Smooth muscle cell (in vitro differentiated cells): ENCODE measurements around the gene CKAP2. TPM values are rescaled to one million over a fixed set of nuclear protein-coding genes. Genes with fewer than 3 reads are reported as not detected.

Source experiments
- DNase-seq: peaks from one replicate; lab custom pipeline; 2025; ENCODE audit not compliant: unreplicated experiment; lab: John Stamatoyannopoulos, UW
- H2AFZ ChIP-seq: fragments of 200-600 bp; sonication (generic); 2 replicates; pipeline ENCODE4 v1.6.0; 2016; ENCODE audit warnings: antibody characterized with exemption, low read depth, mild to moderate bottlenecking
- H3F3A ChIP-seq: fragments of 200-600 bp; sonication (generic); 2 replicates; pipeline ENCODE4 v1.6.0; 2017; ENCODE audit warnings: antibody characterized with exemption, low read depth
- H3K27ac ChIP-seq: fragments of 200-600 bp; sonication (generic); 2 replicates; pipeline ENCODE4 v1.5.1; 2016; ENCODE audit warnings: low read depth, mild to moderate bottlenecking
- H3K27me3 ChIP-seq: fragments of 200-600 bp; sonication (generic); 2 replicates; pipeline ENCODE4 v1.6.1; 2016; ENCODE audit warnings: low read depth, mild to moderate bottlenecking
- H3K36me3 ChIP-seq: fragments of 200-600 bp; sonication (generic); 2 replicates; pipeline ENCODE4 v1.5.1; 2016; ENCODE audit warnings: low read depth
- H3K4me1 ChIP-seq: fragments of 200-600 bp; sonication (generic); 2 replicates; pipeline ENCODE4 v1.5.1; 2016; ENCODE audit warnings: low read depth
- H3K4me2 ChIP-seq: fragments of 200-600 bp; sonication (generic); 2 replicates; pipeline ENCODE4 v1.6.0; 2016; ENCODE audit warnings: mild to moderate bottlenecking
- H3K4me3 ChIP-seq: fragments of 200-600 bp; sonication (generic); 2 replicates; pipeline ENCODE4 v1.5.1; 2016; ENCODE audit warnings: mild to moderate bottlenecking
- H3K79me2 ChIP-seq: fragments of 200-600 bp; sonication (generic); 2 replicates; pipeline ENCODE4 v1.6.0; 2016; ENCODE audit warnings: low read depth, mild to moderate bottlenecking
- H3K9ac ChIP-seq: fragments of 200-600 bp; sonication (generic); 2 replicates; pipeline ENCODE4 v1.6.0; 2016; ENCODE audit warnings: low read depth
- H3K9me3 ChIP-seq: fragments of 200-600 bp; sonication (generic); replicated peaks from 2 replicates; pipeline ENCODE4 v1.5.1; 2016; ENCODE audit warnings: low read depth
- H4K20me1 ChIP-seq: fragments of 200-600 bp; sonication (generic); 2 replicates; pipeline ENCODE4 v1.6.0; 2016; ENCODE audit warnings: low read depth
- WGBS: methylation state at CpG from one replicate; pipeline ENCODE4 v1.1.7; 2016; ENCODE audit warnings: low lambda C conversion rate; 5-methylcytosine and 5-hydroxymethylcytosine counted together
- polyA plus RNA-seq: library from polyadenylated mRNA; unstranded; fragments of >200 nt; fragmentation: Nextera tagmentation; extraction: Ambion mirVana; gene quantifications from 2 replicates; pipeline ENCODE4 v1.2.1, GENCODE V29; 2016
- total RNA-seq: library from RNA; depleted of rRNA; stranded (reverse); fragments of >200 nt; gene quantifications from 2 replicates; pipeline ENCODE4 v1.2.3, GENCODE V29; 2014
- TF ChIP-seq, protein P1 (sequence below): fragments of 200-600 bp; sonication (generic); IDR thresholded peaks from 2 replicates; pipeline ENCODE4 v1.5.1; 2017; ENCODE audit warnings: borderline replicate concordance, mild to moderate bottlenecking, antibody characterized with exemption; ENCODE audit not compliant: insufficient read depth, poor library complexity, severe bottlenecking

The CKAP2 gene
- total and polyA plus RNA-seq, 2 experiments from 2014 or later = 11.8 to 19.6 TPM

DNA sequence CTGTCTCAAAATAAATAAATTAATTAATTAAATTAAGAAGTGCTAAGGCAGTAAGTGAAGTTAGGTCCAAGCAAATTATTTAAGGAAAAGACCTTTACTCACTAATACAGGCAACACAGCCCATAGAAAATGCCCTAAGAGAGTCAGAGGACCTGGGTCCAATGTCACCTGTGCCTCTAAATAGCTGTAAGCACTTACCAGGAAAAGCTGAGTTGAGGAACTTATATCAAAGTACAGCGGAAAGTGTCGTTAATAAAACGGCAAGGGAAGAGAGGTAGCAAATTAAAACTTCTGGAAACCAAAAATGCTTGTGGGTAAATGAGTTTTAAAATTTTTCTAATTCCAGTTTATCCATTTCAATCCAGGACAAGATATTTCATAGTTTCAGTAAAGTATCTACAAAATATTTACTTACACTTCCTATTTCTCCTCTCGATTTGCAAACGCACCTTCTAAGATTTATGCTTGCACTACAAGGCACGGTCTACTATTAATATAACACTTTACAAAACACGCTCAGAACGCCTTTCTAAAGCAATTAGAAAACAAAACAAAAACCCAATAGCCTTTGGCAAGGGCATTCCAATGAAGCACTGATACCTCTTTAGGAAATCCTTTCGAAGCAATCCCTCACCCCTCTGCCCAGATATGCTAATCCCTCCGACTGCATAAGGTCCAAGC, 5.8 kb upstream of the CKAP2 start:
- peaks cover 14% of the 10 kb centered on the region for H3K4me1 ChIP-seq
- H3K27ac ChIP-seq = peak overlapping the region; percentile 72
- H4K20me1 ChIP-seq = peaks cover 25% of the 10 kb centered on the region
- WGBS = 13% methylated on average over 10 of the region's 10 CpGs
- peak overlapping the region; percentile 89 for H3K4me2 ChIP-seq
- peak overlapping the region; percentile 90 for H3K4me3 ChIP-seq
- TF ChIP-seq, protein P1, sequence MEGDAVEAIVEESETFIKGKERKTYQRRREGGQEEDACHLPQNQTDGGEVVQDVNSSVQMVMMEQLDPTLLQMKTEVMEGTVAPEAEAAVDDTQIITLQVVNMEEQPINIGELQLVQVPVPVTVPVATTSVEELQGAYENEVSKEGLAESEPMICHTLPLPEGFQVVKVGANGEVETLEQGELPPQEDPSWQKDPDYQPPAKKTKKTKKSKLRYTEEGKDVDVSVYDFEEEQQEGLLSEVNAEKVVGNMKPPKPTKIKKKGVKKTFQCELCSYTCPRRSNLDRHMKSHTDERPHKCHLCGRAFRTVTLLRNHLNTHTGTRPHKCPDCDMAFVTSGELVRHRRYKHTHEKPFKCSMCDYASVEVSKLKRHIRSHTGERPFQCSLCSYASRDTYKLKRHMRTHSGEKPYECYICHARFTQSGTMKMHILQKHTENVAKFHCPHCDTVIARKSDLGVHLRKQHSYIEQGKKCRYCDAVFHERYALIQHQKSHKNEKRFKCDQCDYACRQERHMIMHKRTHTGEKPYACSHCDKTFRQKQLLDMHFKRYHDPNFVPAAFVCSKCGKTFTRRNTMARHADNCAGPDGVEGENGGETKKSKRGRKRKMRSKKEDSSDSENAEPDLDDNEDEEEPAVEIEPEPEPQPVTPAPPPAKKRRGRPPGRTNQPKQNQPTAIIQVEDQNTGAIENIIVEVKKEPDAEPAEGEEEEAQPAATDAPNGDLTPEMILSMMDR = no peak
- peak overlapping the region; percentile 81 for H3K9ac ChIP-seq
- no peak for DNase-seq
- H3F3A ChIP-seq = no peaks in the 10 kb centered on the region
- H3K27me3 ChIP-seq = no peaks in the 10 kb centered on the region
- H3K9me3 ChIP-seq = no peaks in the 10 kb centered on the region
- H3K36me3 ChIP-seq = no peaks in the 10 kb centered on the region
- H2AFZ ChIP-seq = peak overlapping the region; percentile 79
- H3K79me2 ChIP-seq = peaks cover 48% of the 10 kb centered on the region

DNA sequence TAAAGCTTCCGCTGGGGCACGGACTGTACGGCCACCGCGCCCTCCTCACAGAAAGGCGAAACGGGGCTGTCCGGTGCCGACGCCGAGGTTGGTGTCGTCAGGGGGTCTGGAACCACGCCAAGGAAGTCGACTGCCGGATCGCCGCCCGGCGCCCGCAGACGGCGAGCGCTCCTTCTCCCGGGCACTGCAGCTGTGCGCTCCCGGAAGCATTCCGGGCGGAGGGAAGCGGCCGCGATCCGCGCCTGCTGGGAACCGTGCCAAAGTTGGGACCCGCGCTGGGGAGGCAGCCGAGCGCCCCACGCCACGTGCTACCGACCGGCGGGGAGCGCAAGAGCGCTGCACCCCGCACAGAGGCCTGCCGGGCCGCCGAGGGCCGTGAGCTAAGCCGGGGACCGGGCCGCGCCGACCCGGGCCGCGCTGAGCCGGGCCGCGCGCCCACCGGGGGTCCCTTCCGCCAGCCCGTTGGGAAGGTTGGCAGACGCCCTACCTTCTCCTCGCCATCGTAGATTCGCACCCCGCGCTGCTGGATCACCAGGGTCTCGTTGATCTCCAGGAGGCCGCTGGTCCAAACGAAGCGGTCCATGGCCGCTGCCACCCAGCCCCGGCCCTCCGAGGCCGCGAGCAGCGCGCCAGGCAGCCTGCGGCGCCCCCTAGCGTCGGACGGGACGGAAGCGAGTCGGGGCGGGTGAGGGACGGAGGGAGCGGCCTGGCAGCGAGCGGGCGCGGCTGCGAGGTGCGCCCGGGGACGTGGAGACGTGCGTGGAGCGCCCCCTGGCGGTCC, 5.1 kb upstream of the CKAP2 start, which contains the start of gene VPS36:
Gene VPS36 (minus strand): TSS at position 623 of the 781 bp plus-strand sequence. CDS start 40 bp downstream, at position 583.
- Histone ChIP-seq H3K9me3 (no peaks in the 10 kb centered on the region), H3K9ac (peak within 1 kb of the TSS; percentile 81), H4K20me1 (peaks cover 25% of the 10 kb centered on the region), H3F3A (no peaks in the 10 kb centered on the region), H3K27ac (peak within 1 kb of the TSS; percentile 72), H3K36me3 (no peaks in the 10 kb centered on the region), H3K79me2 (peaks cover 40% of the 10 kb centered on the region), H3K4me2 (peak within 1 kb of the TSS; percentile 89), H3K4me3 (peak within 1 kb of the TSS; percentile 90), H2AFZ (peak within 1 kb of the TSS; percentile 79), H3K27me3 (no peaks in the 10 kb centered on the region), H3K4me1 (peaks cover 17% of the 10 kb centered on the region)
- WGBS = under 1% methylated on average over 91 of the region's 105 CpGs
- TF ChIP-seq, protein P1 = peak; percentile 98
- DNase-seq = peak; percentile 88

DNA sequence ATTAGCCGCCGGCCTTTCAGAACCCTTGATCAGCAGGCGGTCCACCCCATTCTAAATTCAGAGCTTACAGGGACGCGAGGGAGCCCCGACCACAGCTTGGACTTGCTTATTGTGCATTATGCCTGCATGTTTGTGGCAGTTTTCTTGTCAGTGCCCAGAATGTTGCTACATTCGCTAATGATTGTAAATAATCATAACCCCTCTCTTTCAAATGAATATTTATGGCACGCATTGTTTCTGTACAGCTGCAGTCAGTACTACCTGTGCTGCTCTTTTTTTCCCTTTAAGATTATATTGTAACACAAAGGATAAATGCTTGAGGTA, 4.5 kb upstream of the CKAP2 start:
- Histone ChIP-seq H3K9ac (no peak overlapping the region), H3K9me3 (no peaks in the 10 kb centered on the region), H3K4me3 (peak overlapping the region; percentile 90), H3K27ac (no peak overlapping the region), H3K79me2 (peaks cover 38% of the 10 kb centered on the region), H3K27me3 (no peaks in the 10 kb centered on the region), H3K4me2 (peak overlapping the region; percentile 78), H3F3A (no peaks in the 10 kb centered on the region), H3K36me3 (no peaks in the 10 kb centered on the region), H4K20me1 (peaks cover 25% of the 10 kb centered on the region), H3K4me1 (peaks cover 17% of the 10 kb centered on the region), H2AFZ (no peak overlapping the region)
- TF ChIP-seq, protein P1 = no peak
- WGBS = 12% methylated on average over 8 of the region's 8 CpGs
- no peak for DNase-seq
